MM.1S (cell line): ENCODE measurements around the gene PDS5B.

Experiments used
- DNase-seq: peaks from one replicate; pipeline ENCODE4 v3.0.0-alpha.2; 2015
- H2AFZ ChIP-seq: fragments of 300-600 bp; sonication (generic); 2 replicates; pipeline ENCODE4 v1.6.0; 2016; ENCODE audit warnings: antibody characterized with exemption, low read length
- H3F3A ChIP-seq: fragments of 300-600 bp; sonication (generic); 2 replicates; pipeline ENCODE4 v1.6.1; 2016; ENCODE audit warnings: mild to moderate bottlenecking, antibody characterized with exemption, low read length, moderate library complexity, mixed read lengths; ENCODE audit not compliant: insufficient read depth
- H3K27ac ChIP-seq: fragments of 300-600 bp; sonication (generic); 2 replicates; pipeline ENCODE4 v1.5.1; 2016; ENCODE audit warnings: mild to moderate bottlenecking, low read length
- H3K27me3 ChIP-seq: fragments of 300-600 bp; sonication (generic); replicated peaks from 2 replicates; pipeline ENCODE4 v1.6.0; 2016; ENCODE audit warnings: low read length; ENCODE audit not compliant: insufficient read depth
- H3K36me3 ChIP-seq: fragments of 300-600 bp; sonication (generic); replicated peaks from 2 replicates; pipeline ENCODE4 v1.6.1; 2016; ENCODE audit warnings: mild to moderate bottlenecking, low read length, mixed read lengths; ENCODE audit not compliant: insufficient read depth
- H3K4me1 ChIP-seq: fragments of 300-600 bp; sonication (generic); 2 replicates; pipeline ENCODE4 v1.6.1; 2016; ENCODE audit warnings: low read length, mixed read lengths
- H3K4me2 ChIP-seq: fragments of 300-600 bp; sonication (generic); 2 replicates; pipeline ENCODE4 v1.6.0; 2016; ENCODE audit warnings: low read depth, low read length
- H3K4me3 ChIP-seq: fragments of 300-600 bp; sonication (generic); 2 replicates; pipeline ENCODE4 v1.5.1; 2016; ENCODE audit warnings: low read length, mixed read lengths
- H3K79me2 ChIP-seq: fragments of 300-600 bp; sonication (generic); 2 replicates; pipeline ENCODE4 v1.6.1; 2016; ENCODE audit warnings: mixed run types, low read length, mixed read lengths
- H3K9ac ChIP-seq: fragments of 300-600 bp; sonication (generic); 2 replicates; pipeline ENCODE4 v1.6.1; 2016; ENCODE audit warnings: low read length, mixed read lengths
- H3K9me2 ChIP-seq: fragments of 300-600 bp; sonication (generic); replicated peaks from 2 replicates; pipeline ENCODE4 v1.6.1; 2016; ENCODE audit warnings: mild to moderate bottlenecking, low read length, mixed read lengths; ENCODE audit not compliant: insufficient read depth
- H3K9me3 ChIP-seq: fragments of 300-600 bp; sonication (generic); replicated peaks from 2 replicates; pipeline ENCODE4 v1.6.1; 2016; ENCODE audit warnings: mild to moderate bottlenecking, low read length, mixed read lengths; ENCODE audit not compliant: insufficient read depth
- H4K20me1 ChIP-seq: fragments of 300-600 bp; sonication (generic); 2 replicates; pipeline ENCODE4 v1.6.1; 2016; ENCODE audit warnings: mild to moderate bottlenecking, low read length, moderate library complexity, mixed read lengths; ENCODE audit not compliant: insufficient read depth
- CTCF ChIP-seq: fragments of 300-600 bp; sonication (generic); IDR thresholded peaks from 2 replicates; pipeline ENCODE4 v1.5.1; 2016; ENCODE audit warnings: antibody characterized with exemption, low read length, mixed read lengths
- EZH2 ChIP-seq: fragments of 300-600 bp; sonication (generic); optimal IDR thresholded peaks from 2 replicates; pipeline ENCODE3; 2017; ENCODE audit warnings: low read depth, mild to moderate bottlenecking, antibody characterized with exemption, low read length, mixed read lengths
- EZH2phosphoT487 ChIP-seq: fragments of 300-600 bp; sonication (generic); IDR thresholded peaks from 2 replicates; pipeline ENCODE4 v1.6.1; 2018; ENCODE audit warnings: antibody characterized with exemption, low read length

PDS5B gene

GRCh38 chr13:32590266-32590665 lies 4.0 kb downstream of the PDS5B start:
- Histone ChIP-seq H3K9me2 (no peaks in the 10 kb centered on the region), H3K79me2 (peaks cover 77% of the 10 kb centered on the region), H2AFZ (no peak overlapping the region), H3F3A (peaks cover 8% of the 10 kb centered on the region), H3K27ac (no peak overlapping the region), H3K4me1 (0 out of 2 replicates have a peak, but pooled peaks cover 2% of the 10 kb centered on the region), H4K20me1 (peaks cover 9% of the 10 kb centered on the region; the same call in 1 of the 2 replicates), H3K4me3 (no peak overlapping the region), H3K36me3 (no peaks in the 10 kb centered on the region), H3K4me2 (no peak overlapping the region), H3K27me3 (no peaks in the 10 kb centered on the region), H3K9ac (no peak overlapping the region), H3K9me3 (no peaks in the 10 kb centered on the region)
- TF ChIP-seq EZH2 (no peak), CTCF (no peak), EZH2phosphoT487 (no peak)
- no peak for DNase-seq

DNA sequence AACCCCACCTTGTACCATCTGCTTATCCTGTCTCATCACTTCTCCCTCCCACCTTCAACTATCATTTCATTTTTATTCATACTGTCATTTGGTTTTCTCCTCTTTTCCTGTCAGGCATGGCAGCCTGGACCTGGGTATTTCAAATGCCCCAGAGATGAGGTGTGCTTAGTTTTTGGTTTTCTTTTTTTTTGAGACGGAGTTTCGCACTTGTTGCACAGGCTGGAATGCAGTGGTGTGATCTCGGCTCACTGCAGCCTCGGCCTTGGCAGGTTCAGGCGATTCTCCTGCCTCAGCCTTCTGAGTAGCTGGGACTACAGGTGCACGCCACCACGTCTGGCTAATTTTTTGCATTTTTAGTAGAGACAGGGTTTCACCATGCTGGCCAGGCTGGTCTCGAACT lies 5.8 kb downstream of the PDS5B start:
- H3K4me1 ChIP-seq: 0 out of 2 replicates have a peak, but pooled peaks cover 2% of the 10 kb centered on the region
- no peaks in the 10 kb centered on the region for H3K9me2 ChIP-seq
- H3K79me2 ChIP-seq: peaks cover 94% of the 10 kb centered on the region
- no peaks in the 10 kb centered on the region for H3K27me3 ChIP-seq
- no peak overlapping the region for H3K9ac ChIP-seq
- H3K4me2 ChIP-seq: no peak overlapping the region
- H4K20me1 ChIP-seq: peaks cover 9% of the 10 kb centered on the region; the same call in 1 of the 2 replicates
- H3K4me3 ChIP-seq: no peak overlapping the region
- H3F3A ChIP-seq: peaks cover 8% of the 10 kb centered on the region
- no peaks in the 10 kb centered on the region for H3K36me3 ChIP-seq
- TF ChIP-seq CTCF: no peak
- TF ChIP-seq EZH2: no peak
- TF ChIP-seq EZH2phosphoT487: no peak
- H3K9me3 ChIP-seq: no peaks in the 10 kb centered on the region
- no peak for DNase-seq
- H2AFZ ChIP-seq: no peak overlapping the region
- H3K27ac ChIP-seq: no peak overlapping the region

DNA sequence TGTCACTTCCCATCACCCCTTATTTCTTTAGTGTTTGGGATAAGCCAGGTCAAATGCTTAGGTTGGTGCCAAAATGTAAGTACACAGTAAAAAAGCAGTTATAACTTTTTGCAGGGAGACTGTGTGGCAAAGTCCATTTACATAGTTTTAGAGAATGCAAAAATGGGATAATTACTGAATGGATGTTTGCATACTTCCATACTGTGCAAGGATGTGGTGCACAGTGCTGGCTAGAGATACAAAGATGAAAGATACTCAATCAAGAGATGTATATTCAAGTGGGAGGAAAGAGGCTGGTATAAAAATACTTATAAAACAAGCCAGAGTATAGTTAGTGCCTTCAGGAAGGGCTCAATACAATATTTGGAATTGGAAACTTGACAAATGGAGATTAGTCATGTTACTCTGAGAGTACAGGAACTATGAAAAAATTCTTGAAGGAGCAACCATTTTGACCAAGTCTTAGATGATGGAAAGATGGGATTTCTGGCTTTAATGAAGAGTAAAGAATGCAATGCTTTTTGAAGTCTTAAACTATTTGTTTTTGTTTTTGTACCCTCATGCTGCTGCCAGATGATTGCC lies 8.0 kb downstream of the PDS5B start:
- no peaks in the 10 kb centered on the region for H3K9me3 ChIP-seq
- H3K4me1 ChIP-seq: no peaks in the 10 kb centered on the region
- H3K27me3 ChIP-seq: no peaks in the 10 kb centered on the region
- peaks cover 96% of the 10 kb centered on the region for H3K79me2 ChIP-seq
- H3K4me2 ChIP-seq: no peak overlapping the region
- DNase-seq: no peak
- no peak overlapping the region for H3K27ac ChIP-seq
- no peaks in the 10 kb centered on the region for H3K9me2 ChIP-seq
- no peak overlapping the region for H3K9ac ChIP-seq
- H2AFZ ChIP-seq: no peak overlapping the region
- no peaks in the 10 kb centered on the region for H3F3A ChIP-seq
- peaks cover 9% of the 10 kb centered on the region; the same call in 1 of the 2 replicates for H4K20me1 ChIP-seq
- TF ChIP-seq EZH2phosphoT487 (no peak), CTCF (no peak), EZH2 (no peak)
- H3K36me3 ChIP-seq: no peaks in the 10 kb centered on the region
- no peak overlapping the region for H3K4me3 ChIP-seq
